HG02610 (cell line): ENCODE measurements around the gene ZMYND8.
"Not testable (repeated sequence)": the region's sequence is repeated elsewhere in the genome, so short reads cannot be mapped to it uniquely, and the experiment has no call there.

Source experiments
- ATAC-seq: cut with Tn5 transposase; IDR thresholded peaks from one replicate; pipeline ENCODE4 v1.9.1; 2021; ENCODE audit warnings: mild to moderate bottlenecking, moderate library complexity; ENCODE audit not compliant: unreplicated experiment

Gene ZMYND8

DNA sequence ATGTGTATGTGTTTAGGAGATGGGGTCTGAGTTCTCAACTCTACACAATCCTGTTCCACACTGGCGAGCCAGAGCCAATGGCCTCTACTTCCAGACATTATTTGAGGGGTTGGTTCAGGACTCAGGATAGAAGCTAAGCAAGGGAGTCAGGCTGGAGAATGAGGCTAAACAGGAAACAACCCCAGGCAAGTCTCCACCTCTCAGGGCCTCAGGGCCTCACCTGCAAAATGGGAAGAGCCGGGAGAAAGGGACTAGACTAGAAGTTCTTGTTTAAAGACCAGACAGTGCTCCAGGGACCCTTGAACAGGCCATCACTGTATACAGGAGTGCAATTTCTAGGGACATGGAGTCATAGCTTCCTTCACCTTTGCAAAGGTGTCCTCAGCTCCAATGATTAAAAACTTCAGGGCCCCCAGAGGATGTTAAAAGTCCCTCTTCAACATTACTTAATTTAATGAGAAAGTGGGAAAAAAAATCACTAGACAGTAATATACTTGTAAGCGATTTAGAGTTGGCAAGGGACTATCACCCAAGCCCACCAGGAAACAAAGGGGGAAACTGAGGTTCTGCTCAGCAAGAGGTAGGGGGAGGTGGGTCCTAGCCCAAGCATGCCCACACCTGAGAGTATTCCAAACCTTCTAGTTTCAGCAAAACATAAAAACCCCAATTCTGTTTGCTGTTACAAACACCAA lies 41.7 kb downstream of the ZMYND8 start:
- ATAC-seq, result no peak

DNA sequence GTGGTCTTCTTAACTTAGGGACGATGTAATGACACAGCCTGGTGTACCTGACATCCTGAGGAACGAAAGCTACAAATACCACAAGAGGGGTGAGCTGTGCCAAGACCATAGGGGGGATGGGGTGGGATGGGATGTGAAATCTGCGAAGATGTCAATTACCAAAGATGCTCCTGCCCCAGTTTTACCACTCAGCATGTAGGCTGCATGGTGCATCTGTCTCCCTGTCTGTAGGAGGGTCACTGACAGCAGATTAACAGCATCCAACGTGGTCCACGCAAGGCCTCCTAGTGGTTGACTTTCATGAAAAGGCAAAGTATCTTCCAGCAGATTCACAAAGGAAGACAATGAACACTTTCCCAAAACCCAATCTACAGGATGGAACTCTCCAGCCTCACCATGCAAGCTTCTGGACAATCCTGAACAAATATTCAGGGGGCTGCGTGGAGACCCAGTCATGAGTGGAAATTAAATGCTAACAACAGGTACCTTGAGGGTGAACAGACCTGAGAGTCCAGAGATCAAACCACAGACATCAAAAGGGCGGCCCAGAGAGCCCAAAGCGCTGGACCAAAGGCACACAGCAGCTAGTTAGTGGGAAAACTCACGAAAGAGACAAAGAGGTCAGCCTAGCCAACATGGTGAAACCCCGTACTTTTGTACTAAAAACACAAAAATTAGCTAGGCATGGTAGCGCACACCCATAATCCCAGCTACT lies 44.4 kb downstream of the ZMYND8 start:
- ATAC-seq, result no peak

DNA sequence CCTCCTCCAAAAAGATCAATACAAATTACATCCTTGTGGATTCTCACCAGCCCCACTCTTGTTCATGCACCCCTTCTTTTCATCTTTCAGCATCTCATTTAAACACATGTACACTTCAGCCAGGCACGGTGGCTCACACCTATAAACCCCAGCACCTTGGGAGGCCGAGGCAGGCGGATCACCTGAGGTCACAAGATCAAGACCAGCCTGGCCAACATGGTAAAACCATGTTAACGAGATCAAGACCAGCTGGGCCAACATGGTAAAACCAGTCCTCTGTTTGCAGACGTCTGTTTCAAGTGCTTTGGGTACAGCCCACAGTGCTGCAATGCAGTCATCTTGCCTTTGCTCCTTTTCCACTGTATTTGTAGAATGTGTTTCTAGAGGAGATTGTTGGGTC lies 45.3 kb downstream of the ZMYND8 start:
- no peak for ATAC-seq

DNA sequence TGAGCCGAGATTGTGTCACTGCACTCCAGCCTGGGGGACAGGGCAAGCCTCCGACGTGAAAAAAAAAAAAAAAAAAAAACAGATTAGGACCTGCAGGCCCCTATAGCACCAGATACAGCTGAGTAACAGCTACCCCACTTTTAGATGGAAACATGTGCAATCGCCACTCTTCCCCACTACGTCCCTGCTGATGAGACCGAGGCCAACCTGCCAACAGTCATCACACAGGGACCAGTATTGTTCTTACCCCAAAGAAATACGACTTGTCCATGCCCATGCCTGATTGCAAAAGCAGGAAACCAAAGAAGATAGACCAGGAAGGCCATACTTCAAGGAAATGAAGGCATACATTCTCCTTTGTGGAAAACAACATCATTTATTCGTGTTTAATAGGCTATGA lies 45.8 kb downstream of the ZMYND8 start:
- ATAC-seq, result no peak

DNA sequence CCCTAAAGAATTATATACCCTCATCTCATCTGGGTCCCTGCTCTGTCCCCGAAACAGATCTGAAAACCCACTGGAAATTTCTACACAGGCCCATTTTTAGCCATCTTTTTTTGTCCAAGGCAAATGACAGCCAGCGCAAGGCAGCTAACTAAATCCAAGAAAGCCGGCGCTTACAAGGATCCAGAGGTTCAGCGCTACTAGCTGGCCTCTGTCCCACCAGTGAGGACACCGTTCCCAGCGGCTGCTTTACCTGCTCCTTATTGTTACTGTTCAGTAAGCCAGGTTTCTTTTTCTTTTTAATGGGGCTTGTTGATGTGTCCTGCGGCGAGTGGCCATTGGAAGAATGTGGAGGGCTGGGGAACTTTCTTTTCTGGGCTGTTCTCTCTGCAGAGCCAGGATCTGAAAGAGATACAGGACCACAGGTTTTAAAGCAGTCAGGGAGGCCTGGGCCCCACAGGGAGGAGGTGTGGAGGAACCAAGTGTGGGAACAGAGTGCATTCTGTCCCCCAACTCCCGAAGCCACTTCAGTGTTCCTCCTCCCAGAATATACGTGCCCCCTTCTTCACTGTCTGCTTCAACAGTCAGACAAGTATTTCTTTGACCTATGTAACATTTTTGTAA lies 46.6 kb downstream of the ZMYND8 start:
- ATAC-seq, result no peak

DNA sequence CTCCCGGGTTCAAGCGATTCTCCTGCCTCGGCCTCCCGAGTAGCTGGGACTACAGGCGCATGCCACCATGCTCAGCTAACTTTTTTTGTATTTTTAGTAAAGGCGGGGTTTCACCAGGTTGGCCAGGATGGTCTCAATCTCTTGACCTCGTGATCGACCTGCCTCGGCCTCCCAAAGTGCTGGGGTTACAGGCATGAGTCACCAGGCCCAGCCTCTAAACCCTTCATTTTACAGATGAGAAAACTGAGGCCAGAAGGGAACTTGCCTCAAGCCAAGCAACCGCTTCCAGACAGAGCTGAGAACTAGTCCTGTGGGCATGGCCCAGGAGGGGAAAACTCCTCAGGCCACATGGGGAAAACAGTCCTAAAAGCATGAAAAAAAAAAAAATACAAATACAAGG lies 47.1 kb downstream of the ZMYND8 start:
- no peak for ATAC-seq

DNA sequence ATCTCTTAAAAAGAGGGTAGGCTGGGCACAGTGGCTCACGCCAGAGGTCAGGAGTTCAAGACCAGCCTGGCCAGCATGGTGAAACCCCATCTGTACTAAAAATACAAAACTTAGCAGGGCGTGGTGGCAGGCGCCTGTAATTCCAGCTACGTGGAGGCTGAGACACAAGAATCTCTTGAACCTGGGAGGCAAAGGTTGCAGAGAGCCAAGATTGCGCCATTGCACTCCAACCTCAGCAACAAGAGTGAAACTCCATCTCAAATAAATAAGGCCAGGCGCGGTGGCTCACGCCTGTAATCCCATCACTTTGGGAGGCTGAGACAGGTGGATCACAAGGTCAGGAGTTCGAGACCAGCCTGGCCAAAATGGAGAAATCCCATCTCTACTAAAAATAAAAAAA lies 48.9 kb downstream of the ZMYND8 start:
- not testable (repeated sequence) for ATAC-seq

DNA sequence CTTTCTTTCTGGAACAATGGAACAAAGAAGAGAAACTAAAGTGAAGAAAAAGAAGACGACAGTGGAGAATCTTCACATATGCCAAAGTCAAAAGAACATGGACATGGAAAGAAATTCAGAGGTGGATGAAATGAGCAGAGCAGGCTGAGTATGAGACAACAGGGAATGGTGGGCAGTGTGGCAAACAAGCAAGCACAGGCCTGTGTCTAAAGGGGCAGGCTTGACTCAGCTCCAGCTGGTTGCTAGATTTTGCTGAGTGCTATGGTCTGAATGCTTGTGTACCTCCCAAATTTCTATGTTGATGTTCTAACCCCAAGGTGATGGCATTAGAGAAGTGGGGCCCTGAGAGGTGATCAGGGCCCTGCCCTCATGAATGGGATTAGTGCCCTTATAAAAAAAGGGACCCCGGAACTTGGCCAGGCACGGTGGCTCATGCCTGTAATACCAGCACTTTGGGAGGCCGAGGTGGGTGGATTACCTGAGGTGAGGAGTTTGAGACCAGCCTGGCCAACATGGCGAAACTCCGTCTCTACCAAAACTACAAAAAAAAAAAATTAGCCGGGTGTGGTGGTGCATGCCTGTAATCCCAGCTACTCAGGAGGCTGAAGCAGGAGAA lies 49.6 kb downstream of the ZMYND8 start:
- no peak for ATAC-seq

DNA sequence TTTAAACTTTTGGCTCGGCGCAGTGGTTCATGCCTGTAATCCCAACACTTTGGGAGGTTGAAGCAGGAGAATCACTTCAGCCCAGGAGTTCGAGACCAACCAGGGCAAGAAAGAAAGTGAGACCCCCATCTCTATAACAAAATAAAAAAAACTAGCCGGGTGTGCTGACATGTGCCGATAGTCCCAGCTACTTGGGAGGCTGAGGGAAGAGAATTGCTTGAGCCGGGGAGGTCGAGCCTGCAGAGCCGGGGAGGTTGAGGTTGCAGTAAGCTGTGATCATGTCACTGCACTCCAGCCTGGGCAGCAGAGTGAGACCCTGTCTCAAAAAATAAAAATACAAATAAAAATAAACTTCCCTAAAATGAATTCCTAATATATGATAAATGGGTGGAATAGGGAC lies 50.4 kb downstream of the ZMYND8 start:
- ATAC-seq, result no peak

DNA sequence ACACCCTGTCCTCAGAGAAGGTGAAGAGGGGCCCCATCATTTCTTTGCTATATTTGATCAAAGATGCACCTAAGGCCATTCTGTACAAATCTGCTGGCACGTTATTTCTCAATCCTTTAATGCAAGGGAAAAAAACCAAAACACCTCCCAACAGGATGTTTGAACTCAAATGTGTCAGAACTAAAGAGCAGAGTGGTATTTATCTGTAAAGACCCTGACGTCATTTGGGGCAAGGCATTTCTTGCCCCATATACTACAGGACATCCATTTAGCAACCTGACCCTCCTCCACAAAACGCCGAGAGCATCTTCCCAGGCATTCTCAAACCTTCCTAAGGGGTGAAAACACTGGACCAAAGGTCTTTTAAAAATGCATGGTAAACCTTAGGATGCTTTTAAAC lies 50.8 kb downstream of the ZMYND8 start:
- no peak for ATAC-seq

DNA sequence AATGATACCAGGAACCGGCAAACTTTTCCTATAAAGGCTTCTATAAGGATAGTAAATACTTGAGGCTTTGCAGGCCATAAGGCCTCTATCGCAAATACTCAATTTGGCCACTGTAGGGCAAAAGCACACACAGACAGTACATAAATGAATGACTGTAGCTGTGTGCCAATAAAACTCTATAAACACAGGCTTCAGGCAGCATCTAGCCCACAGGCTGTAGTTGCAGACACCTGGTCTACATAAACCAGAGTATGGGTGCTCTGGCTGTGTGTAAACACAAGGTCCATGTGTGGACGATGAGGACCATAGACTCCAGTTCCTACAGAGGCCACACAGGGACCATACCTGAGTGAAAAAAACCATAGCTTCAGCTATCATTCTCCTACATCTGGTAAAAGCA lies 52.2 kb downstream of the ZMYND8 start:
- no peak for ATAC-seq

DNA sequence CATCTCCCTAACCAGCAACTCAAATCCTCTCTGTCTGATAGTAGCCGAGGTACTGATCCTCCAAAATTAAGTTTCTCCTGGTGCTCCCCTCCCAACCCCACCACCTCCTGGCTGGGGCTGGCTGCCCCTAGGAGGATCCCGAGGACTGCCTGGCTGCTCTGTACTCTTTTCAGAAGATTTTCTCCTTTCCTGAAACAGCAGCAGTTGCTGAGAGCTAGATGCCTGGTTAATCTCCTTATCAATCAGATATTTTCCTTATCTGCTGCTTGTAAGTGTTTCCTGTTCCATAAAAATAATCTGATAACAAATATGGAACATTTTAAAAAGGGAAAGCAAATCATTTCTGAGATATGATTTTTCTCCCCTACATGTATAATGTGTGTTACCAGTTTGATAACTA lies 52.8 kb downstream of the ZMYND8 start:
- ATAC-seq, result no peak

DNA sequence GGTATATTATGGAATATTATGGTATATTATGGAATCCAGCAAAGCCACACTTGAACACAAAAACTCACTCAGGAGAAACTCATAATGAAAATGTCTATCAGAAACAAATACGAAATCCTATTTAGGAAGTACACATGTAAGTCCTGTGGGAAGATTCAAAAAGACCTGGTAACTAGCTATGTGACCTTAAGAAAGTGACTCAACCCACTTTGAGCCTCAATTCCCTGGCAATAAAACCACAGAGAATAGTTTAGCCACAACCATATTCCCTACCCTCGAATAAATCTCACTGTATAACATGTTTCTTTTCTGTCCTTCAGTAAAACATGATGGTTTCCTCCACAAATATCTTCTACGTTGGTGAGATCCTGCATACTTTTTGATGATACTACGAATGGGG lies 56.4 kb downstream of the ZMYND8 start:
- no peak for ATAC-seq

DNA sequence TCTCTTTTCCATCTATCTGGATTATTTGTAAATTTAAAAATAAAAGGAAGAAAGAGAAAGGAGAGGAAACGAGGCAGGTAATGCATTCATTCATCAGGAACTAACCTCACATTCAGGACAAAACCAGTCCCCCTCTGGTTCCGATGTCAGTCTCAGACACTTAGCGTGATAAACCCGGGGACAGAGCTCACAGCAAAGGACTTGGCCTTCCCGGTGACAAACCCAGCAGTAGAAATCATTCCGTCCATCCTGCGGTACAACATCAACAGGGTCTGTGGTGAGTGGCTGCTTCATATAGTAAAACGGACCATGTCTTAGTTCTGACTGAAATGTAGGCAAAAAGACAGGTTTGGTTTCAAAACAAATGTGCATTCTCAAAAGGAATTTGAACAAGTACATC lies 57.9 kb downstream of the ZMYND8 start:
- no peak for ATAC-seq

DNA sequence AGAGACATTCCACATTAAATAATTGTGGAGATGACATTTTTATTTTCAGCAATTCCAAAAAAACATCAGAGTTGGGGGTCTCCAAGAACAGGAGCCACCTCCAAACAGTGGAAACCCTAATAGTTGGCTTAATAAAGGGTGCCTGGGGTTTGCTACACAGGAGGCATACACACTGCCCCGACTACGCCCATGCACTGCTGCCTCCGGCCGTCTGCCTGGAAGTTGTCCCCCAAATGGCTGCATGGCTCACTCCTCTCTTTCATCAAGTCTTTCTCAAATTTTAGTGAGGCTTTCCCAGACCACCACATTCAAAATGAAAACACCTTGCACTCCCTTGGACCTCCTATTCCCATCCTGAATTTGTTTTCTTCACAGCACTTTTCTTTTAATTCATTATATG lies 58.8 kb downstream of the ZMYND8 start:
- no peak for ATAC-seq

DNA sequence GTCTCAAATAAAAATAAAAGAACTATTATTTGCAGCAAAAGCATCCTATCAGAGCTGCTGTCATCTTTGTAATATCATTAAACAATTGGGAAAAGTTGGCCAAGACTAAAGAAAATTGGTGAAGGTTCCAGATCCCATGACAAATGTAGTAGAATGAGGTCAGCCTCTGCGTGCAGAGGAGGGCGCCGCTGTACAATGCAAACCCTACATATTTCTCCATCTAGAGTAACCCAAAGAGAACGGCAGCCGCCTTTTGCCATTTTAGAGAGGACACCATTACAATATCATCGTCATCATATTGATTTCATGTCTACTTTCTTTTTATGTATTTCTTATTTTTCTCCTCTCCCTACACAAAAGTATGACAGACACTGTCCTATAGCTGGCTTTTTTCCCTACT lies 59.5 kb downstream of the ZMYND8 start:
- ATAC-seq, result no peak

DNA sequence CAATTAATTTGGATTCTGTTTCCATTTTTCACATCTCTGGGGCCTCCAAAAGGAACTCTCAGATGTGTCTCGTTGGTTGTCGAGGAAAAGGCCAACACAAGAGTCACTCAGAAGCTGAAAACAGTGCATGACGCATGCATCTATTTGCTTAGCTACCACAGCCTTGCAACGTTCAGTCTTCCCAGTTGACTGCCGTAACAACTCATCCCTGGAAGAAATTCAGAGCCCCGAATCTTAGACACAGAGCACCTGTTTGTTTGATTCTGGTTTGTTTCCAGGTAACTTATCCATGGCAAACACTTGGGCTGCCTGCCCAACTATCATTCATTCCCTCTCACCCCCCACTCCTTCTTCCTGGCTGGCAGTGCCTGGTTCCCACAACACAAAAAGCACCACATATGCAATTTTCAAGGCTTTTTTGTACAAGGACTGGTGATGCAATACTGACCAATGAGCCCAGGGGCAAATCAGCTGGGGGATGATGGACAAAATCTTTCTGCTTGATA lies 60.5 kb downstream of the ZMYND8 start:
- ATAC-seq, result no peak

DNA sequence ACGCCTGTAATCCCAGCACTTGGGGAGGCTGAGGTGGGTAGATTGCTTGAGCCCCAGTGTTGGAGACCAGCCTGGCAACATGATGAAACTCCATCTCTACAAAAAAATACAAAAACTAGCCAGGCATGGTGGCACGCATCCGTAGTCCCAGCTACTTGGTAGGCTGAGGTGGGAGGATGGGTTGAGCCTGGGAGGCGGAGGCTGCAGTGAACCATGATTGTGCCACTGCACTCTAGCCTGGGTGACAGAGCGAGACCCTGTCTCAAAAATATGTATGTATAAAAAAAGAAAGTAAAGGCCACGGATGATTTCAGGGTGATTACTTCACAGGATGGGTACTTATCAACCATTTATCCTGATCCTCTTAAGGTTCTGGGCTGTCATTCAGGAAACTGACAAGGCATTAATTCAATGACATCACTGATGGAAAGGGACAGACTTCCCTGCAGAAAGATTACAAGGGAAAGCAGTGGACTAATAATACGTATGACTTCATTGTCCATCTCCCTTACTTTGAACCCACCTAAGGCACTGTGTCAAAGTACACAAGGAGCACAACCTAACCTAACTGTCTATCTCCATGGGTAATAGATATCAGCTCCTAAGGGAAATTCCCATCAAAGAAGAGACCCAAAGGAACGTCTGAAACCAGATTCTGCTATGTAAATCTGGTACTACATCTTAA lies 61.2 kb downstream of the ZMYND8 start:
- ATAC-seq, result no peak

DNA sequence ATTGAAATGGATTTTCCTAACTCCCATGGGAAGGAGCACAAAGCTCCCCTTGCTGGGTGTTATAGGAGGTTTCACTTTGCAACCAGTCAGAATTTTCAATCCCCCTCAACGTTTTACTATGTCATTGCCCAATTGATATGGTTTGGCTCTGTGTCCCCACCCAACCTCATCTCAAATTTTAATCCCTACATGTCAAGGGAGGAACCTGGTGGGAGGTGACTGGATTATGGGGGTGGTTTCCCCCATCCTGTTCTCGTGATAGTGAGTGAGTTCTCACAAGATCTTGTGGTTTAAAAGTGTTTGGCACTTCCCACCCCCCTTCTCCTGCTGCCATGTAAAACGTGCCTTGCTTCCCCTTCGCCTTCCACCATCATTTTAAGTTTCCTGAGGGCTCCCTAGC lies 62.9 kb downstream of the ZMYND8 start:
- ATAC-seq, result no peak

DNA sequence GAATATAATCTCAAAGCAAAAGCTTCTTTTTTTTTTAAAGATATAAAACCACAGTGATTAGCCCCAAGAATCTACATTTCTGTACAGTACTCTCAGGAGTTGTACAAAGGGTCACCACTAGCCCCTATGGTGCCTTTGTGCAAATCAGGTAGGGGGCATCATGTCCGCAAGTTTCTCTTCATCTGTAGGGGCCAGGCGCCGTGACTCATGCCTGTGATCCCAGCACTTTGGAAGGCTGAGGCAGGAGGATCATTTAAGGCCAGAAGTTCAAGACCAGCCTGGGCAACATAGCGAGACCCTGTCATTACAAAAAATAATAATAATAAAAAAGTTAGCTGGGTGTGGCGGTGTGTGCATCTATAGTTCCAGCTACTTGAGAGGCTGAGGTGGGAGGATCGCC lies 63.9 kb downstream of the ZMYND8 start:
- no peak for ATAC-seq
